A549 (cell line): Measurements from ENCODE around the gene PATJ. TPM values are rescaled to one million over a fixed set of nuclear protein-coding genes. Genes with fewer than 3 reads are reported as not detected.
"Not testable (repeated sequence)": the region's sequence is repeated elsewhere in the genome, so short reads cannot be mapped to it uniquely, and the experiment has no call there.

ENCODE experiments used
- ATAC-seq, 2 experiments: fragments of 200-7000 bp in 1 of 2; fragments of >200 bp in 1 of 2; cut with Nextera tagmentation in 1 of 2; cut with Tn5 transposase in 1 of 2; 3 replicates each; pipeline versions ENCODE4 v1.8.0 to v1.9.1; 2018 to 2020; ENCODE audit warnings: mild to moderate bottlenecking in 1 of 2, moderate library complexity in 1 of 2
- CTCF ChIA-PET: fragments of 300-600 bp; sonication (Branson Sonifier 250); formaldehyde crosslinking; extraction: SDS; loops from one replicate; lab custom pipeline; 2021; ENCODE audit warnings: antibody characterized with exemption, inconsistent platforms; lab: Yijun Ruan, JAX
- POLR2A ChIA-PET: fragments of 350-600 bp; formaldehyde crosslinking; extraction: SDS; loops from one replicate; lab custom pipeline; 2021; ENCODE audit warnings: antibody characterized with exemption, inconsistent platforms; lab: Yijun Ruan, JAX
- DNase-seq, 2 experiments: peaks; one replicate each; pipeline versions ENCODE4 v3.0.0 to v3.0.0-alpha.2; 2011 to 2016; ENCODE audit warnings: low read depth in 1 of 2, low spot score in 1 of 2
- FAIRE-seq: peaks from 2 replicates; lab custom pipeline; 2011; peaks lifted over from hg19 to GRCh38; lab: Jason Lieb, UNC
- H3K27ac ChIP-seq, 2 experiments: fragments of >200 bp; sonication (Bioruptor Twin); formaldehyde crosslinking; 3 replicates each; pipeline ENCODE4 v1.5.1; 2016 to 2017
- H3K4me1 ChIP-seq: fragments of >200 bp; sonication (Bioruptor Twin); formaldehyde crosslinking; 3 replicates; pipeline ENCODE4 v1.6.1; 2016
- H3K4me2 ChIP-seq: fragments of >200 bp; sonication (Bioruptor Twin); formaldehyde crosslinking; 3 replicates; pipeline ENCODE4 v1.6.1; 2016
- H3K4me3 ChIP-seq: fragments of >200 bp; sonication (Bioruptor Twin); formaldehyde crosslinking; 3 replicates; pipeline ENCODE4 v1.5.1; 2016
- H3K9me3 ChIP-seq: fragments of >200 bp; sonication (Bioruptor Twin); formaldehyde crosslinking; 3 replicates; pipeline ENCODE4 v1.6.1; 2016
- CBX2 ChIP-seq: fragments of 200-600 bp; sonication (generic); IDR thresholded peaks from 2 replicates; pipeline ENCODE4 v1.6.1; 2016; ENCODE audit warnings: low read depth, mild to moderate bottlenecking, borderline replicate concordance
- CHD2 ChIP-seq: fragments of 150-350 bp; IDR thresholded peaks from 2 replicates; pipeline ENCODE4 v1.6.1; 2014; ENCODE audit warnings: low read length; ENCODE audit not compliant: partially characterized antibody
- CTCF ChIP-seq: fragments of >200 bp; sonication (Bioruptor Twin); formaldehyde crosslinking; IDR thresholded peaks from 3 replicates; pipeline ENCODE4 v1.5.1; 2016
- FOXS1 ChIP-seq: fragments of 250-450 bp; sonication (Bioruptor Pico); IDR thresholded peaks from 2 replicates; pipeline ENCODE4 v1.5.0; 2020; ENCODE audit warnings: mild to moderate bottlenecking, moderate library complexity
- GATA3 ChIP-seq: IDR thresholded peaks from 2 replicates; pipeline ENCODE4 v1.6.1; 2012; ENCODE audit warnings: borderline replicate concordance
- HDAC2 ChIP-seq: fragments of 200-600 bp; sonication (generic); IDR thresholded peaks from 2 replicates; pipeline ENCODE4 v1.6.1; 2016
- HMGXB4 ChIP-seq: fragments of 250-450 bp; sonication (Bioruptor Pico); IDR thresholded peaks from 2 replicates; pipeline ENCODE4 v1.5.0; 2021; ENCODE audit warnings: mild to moderate bottlenecking, moderate library complexity, borderline replicate concordance
- HOXB13 ChIP-seq: fragments of 250-450 bp; sonication (Bioruptor Pico); IDR thresholded peaks from 2 replicates; pipeline ENCODE4 v1.5.0; 2020; ENCODE audit warnings: low read depth, mild to moderate bottlenecking, moderate library complexity
- MAZ ChIP-seq: fragments of 150-350 bp; IDR thresholded peaks from 2 replicates; pipeline ENCODE4 v1.6.1; 2014; ENCODE audit warnings: antibody characterized with exemption, low read depth, low read length, borderline replicate concordance
- MYC ChIP-seq: IDR thresholded peaks from 2 replicates; pipeline ENCODE4 v1.6.1; 2012; ENCODE audit warnings: mild to moderate bottlenecking, inconsistent platforms, low read length, improper control_type of control experiment, borderline replicate concordance
- PBX3 ChIP-seq: IDR thresholded peaks from 2 replicates; pipeline ENCODE4 v1.6.1; 2012
- PHF8 ChIP-seq: fragments of 200-600 bp; sonication (generic); IDR thresholded peaks from 2 replicates; pipeline ENCODE4 v1.6.1; 2016; ENCODE audit warnings: low read depth, mild to moderate bottlenecking, antibody characterized with exemption, moderate library complexity, borderline replicate concordance
- RFX5 ChIP-seq: fragments of 450-650 bp; IDR thresholded peaks from 2 replicates; pipeline ENCODE4 v1.7.1; 2014; ENCODE audit warnings: antibody characterized with exemption, mild to moderate bottlenecking, moderate library complexity
- TP53 ChIP-seq: fragments of 250-450 bp; sonication (Bioruptor Pico); IDR thresholded peaks from 2 replicates; pipeline ENCODE4 v1.5.0; 2021; ENCODE audit warnings: mild to moderate bottlenecking, moderate library complexity
- ZC3H11A ChIP-seq: fragments of 450-650 bp; IDR thresholded peaks from 2 replicates; pipeline ENCODE4 v1.6.1; 2014; ENCODE audit warnings: antibody characterized with exemption, mild to moderate bottlenecking
- ZNF302 ChIP-seq: fragments of 250-450 bp; sonication (Bioruptor Pico); IDR thresholded peaks from 2 replicates; pipeline ENCODE4 v1.9.0; 2021; ENCODE audit warnings: inconsistent platforms, mild to moderate bottlenecking, moderate library complexity
- ZSCAN20 ChIP-seq: fragments of 250-450 bp; sonication (Bioruptor Pico); IDR thresholded peaks from 2 replicates; pipeline ENCODE4 v1.8.0; 2022; ENCODE audit warnings: mild to moderate bottlenecking, moderate library complexity
- WGBS: methylation state at CpG from one replicate; pipeline ENCODE4 v1.1.6; 2017; ENCODE audit errors: missing lambda C conversion rate; 5-methylcytosine and 5-hydroxymethylcytosine counted together
- polyA plus RNA-seq, 4 experiments: library from polyadenylated mRNA; depleted of rRNA in 3 of 4; stranded (reverse); fragments of >200 nt; fragmentation: RNase III in 1 of 4; extraction: RNeasy Plus Mini Kit Qiagen cat#74134 plus additional on column Dnase treatment in 1 of 4; gene quantifications; 2 replicates in 3 of 4; 3 replicates in 1 of 4; pipeline ENCODE4 v1.2.3, GENCODE V29; 2011 to 2017
- TF ChIP-seq, protein P1 (sequence below): IDR thresholded peaks from 2 replicates; pipeline ENCODE4 v1.6.1; 2012; ENCODE audit warnings: low read depth, borderline replicate concordance
- TF ChIP-seq, protein P2 (sequence below): fragments of 200-600 bp; sonication (generic); IDR thresholded peaks from 2 replicates; pipeline ENCODE4 v1.6.1; 2016; ENCODE audit warnings: antibody characterized with exemption, mild to moderate bottlenecking, moderate library complexity

PATJ gene
- polyA plus RNA-seq, 2 of the 4 experiments (the other 2 are of a cell fraction): 6.0 to 14.7 TPM

GRCh38 chr1:61941794-61942193 lies 199.5 kb downstream of the PATJ start:
- CTCF ChIA-PET: interaction anchor here (1.2 kb wide), 1 partner anchor 11 kb away, joined by 3 read pairs; no protein-coding TSS in a partner anchor
- POLR2A ChIA-PET: no interaction called here

GRCh38 chr1:61942856-61943255 lies 200.6 kb downstream of the PATJ start:
- Histone ChIP-seq H3K9me3 (no peaks in the 10 kb centered on the region), H3K4me3 (no peak overlapping the region), H3K27ac (no peak overlapping the region), H3K4me2 (no peak overlapping the region), H3K4me1 (no peaks in the 10 kb centered on the region)
- ChIA-PET POLR2A (no interaction called here), CTCF (interaction anchor here (1.2 kb wide), 1 partner anchor 9 kb away, joined by 3 read pairs; no protein-coding TSS in a partner anchor)
- FAIRE-seq (no peak), ATAC-seq (no peak), DNase-seq (no peak)
- 89% methylated on average over 5 of the region's 5 CpGs for WGBS
- TF ChIP-seq, protein P1, sequence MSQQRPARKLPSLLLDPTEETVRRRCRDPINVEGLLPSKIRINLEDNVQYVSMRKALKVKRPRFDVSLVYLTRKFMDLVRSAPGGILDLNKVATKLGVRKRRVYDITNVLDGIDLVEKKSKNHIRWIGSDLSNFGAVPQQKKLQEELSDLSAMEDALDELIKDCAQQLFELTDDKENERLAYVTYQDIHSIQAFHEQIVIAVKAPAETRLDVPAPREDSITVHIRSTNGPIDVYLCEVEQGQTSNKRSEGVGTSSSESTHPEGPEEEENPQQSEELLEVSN: no peak
- TF ChIP-seq CBX2 (no peak), CTCF (no peak), ZNF302 (CRISPR knock-in tag) (no peak), HOXB13 (no peak), ZSCAN20 (CRISPR knock-in tag) (no peak), GATA3 (no peak), PHF8 (no peak), PBX3 (no peak), ZC3H11A (no peak)
- TF ChIP-seq, protein P2, sequence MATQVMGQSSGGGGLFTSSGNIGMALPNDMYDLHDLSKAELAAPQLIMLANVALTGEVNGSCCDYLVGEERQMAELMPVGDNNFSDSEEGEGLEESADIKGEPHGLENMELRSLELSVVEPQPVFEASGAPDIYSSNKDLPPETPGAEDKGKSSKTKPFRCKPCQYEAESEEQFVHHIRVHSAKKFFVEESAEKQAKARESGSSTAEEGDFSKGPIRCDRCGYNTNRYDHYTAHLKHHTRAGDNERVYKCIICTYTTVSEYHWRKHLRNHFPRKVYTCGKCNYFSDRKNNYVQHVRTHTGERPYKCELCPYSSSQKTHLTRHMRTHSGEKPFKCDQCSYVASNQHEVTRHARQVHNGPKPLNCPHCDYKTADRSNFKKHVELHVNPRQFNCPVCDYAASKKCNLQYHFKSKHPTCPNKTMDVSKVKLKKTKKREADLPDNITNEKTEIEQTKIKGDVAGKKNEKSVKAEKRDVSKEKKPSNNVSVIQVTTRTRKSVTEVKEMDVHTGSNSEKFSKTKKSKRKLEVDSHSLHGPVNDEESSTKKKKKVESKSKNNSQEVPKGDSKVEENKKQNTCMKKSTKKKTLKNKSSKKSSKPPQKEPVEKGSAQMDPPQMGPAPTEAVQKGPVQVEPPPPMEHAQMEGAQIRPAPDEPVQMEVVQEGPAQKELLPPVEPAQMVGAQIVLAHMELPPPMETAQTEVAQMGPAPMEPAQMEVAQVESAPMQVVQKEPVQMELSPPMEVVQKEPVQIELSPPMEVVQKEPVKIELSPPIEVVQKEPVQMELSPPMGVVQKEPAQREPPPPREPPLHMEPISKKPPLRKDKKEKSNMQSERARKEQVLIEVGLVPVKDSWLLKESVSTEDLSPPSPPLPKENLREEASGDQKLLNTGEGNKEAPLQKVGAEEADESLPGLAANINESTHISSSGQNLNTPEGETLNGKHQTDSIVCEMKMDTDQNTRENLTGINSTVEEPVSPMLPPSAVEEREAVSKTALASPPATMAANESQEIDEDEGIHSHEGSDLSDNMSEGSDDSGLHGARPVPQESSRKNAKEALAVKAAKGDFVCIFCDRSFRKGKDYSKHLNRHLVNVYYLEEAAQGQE: no peak

More at GRCh38 chr1:61941794-61942193, 199.5 kb downstream of the PATJ start:
- Histone ChIP-seq H3K4me1 (no peaks in the 10 kb centered on the region), H3K27ac (no peak overlapping the region), H3K4me3 (no peak overlapping the region), H3K4me2 (no peak overlapping the region), H3K9me3 (no peaks in the 10 kb centered on the region)
- no peak for ATAC-seq
- no peak for FAIRE-seq
- no peak for DNase-seq
- TF ChIP-seq RFX5 (no peak), CBX2 (no peak), HMGXB4 (CRISPR knock-in tag) (no peak), HOXB13 (no peak), CHD2 (no peak), MYC (no peak), FOXS1 (CRISPR knock-in tag) (no peak), HDAC2 (no peak), ZNF302 (CRISPR knock-in tag) (no peak), ZSCAN20 (CRISPR knock-in tag) (no peak), TP53 (CRISPR knock-in tag) (no peak), MAZ (no peak)
- TF ChIP-seq, protein P2: no peak

DNA sequence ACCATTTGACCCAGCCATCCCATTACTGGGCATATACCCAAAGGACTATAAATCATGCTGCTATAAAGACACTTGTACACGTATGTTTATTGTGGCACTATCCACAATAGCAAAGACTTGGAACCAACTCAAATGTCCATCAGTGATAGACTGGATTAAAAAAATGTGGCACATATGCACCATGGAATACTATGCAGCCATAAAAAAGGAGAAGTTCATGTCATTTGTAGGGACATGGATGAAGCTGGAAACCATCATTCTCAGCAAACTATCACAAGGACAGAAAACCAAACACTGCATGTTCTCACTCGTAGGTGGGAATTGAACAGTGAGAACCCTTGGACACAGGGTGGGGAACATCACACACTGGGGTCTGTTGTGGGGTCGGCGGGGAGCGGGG lies 206.4 kb downstream of the PATJ start:
- FAIRE-seq, H3K4me1 ChIP-seq, DNase-seq, H3K4me3 ChIP-seq, H3K4me2 ChIP-seq, CTCF ChIA-PET, POLR2A ChIA-PET, ATAC-seq, H3K9me3 ChIP-seq, H3K27ac ChIP-seq: not testable (repeated sequence)
- WGBS: 90% methylated on average over 2 of the region's 5 CpGs
